HPDE6-E6E7 (cell line): Measurements from ENCODE around the gene AQP1.

Experiments
- DNase-seq: peaks from one replicate; pipeline ENCODE4 v3.0.0; 2011; ENCODE audit warnings: missing footprints; ENCODE audit errors: extremely low spot score

The AQP1 gene

GRCh38 chr7:30906515-30907240 is 5.0 kb upstream of the AQP1 start:
- DNase-seq = no peak

GRCh38 chr7:30907527-30908267 is 4.0 kb upstream of the AQP1 start:
- DNase-seq = no peak

- no peak for DNase-seq
Measured at GRCh38 chr7:30908681-30909080, 3.0 kb upstream of the AQP1 start.

GRCh38 chr7:30909431-30909830 is 2.2 kb upstream of the AQP1 start:
- DNase-seq = no peak

GRCh38 chr7:30910411-30911073 is 1.1 kb upstream of the AQP1 start:
- no peak for DNase-seq

DNA sequence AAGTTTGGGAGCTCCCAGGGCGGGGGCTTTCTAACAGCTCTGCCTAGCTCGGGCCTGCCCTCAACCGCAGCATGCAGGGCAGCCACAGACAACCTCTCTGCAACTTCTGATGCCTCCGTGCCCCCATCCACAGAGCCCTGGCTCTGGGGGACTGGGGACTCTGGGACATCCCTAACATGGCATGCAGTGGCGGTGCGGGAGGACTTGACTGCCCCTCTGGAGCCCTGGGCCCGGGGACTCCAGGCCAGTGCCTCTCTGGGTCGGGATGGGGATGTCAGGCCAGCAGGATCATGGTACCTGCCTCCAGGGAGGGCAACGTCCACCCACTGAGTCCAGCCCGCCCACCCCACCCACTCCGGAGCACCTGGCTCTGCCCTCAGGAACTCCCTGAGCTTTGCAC is 520 bp upstream of the AQP1 start:
- no peak for DNase-seq

DNA sequence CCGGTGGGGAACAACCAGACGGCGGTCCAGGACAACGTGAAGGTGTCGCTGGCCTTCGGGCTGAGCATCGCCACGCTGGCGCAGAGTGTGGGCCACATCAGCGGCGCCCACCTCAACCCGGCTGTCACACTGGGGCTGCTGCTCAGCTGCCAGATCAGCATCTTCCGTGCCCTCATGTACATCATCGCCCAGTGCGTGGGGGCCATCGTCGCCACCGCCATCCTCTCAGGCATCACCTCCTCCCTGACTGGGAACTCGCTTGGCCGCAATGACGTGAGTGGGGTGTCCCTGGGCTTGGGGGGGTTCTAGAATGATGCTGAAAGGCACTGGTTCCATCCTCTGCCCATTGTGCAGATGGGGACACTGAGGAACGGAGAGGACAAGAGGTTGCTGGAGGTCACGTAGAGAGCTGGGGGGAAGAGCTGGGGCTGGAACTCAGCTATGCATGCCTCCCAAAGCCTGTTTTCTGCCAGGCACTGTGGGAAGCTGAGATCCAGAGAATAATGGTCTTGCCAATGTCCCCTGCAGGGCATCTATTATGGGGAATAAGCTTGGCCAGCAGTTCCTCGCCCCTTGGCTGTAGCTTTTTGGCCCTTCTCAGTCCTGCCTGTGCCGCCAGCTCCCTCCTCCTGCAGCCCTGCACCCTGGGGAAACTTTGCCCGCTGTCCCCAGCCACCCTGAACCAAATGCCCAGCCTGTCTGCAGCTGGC is 523 bp downstream of the AQP1 start:
- no peak for DNase-seq

- DNase-seq = no peak
Measured at GRCh38 chr7:30912731-30912985, 1.0 kb downstream of the AQP1 start.

DNA sequence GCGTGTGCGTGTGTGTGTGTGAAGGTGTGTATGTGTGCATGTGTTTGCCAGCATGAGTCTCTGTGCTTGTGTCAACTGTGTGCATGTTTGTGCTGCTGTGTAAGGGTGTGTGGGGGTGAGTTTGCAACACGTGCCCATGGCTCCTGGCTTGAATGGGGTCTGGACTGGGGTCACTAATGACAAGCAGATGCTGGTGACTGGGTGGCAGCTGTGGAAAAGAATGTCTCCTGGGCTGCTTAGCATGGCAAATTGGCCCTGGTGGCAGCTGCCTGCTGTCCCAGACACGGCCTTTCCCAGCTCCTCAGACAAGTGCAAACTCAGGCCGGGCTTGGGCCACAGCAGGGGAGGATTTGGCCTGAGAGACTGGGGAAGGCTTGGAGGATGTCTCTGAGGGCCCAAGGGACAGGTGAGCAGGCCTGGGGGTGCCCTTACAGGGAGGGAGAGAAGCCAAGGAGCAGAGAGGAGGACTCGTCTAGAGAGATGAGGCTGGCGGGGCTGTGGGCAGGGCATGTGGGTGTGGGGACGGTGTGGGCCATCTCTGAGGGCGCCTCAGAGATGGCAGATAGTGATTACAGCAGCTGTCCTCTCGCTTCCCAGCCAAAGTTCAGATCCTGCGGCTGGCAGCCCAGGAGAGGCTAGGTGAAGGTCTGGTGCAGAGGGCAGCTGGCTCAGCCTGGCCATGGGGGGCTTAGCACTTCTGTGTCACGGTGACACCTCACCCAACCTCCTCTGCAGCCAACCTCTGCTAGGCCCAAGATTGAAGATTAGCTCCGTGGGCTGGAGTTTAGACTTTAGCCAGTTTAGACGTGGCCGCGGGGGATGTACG is 1.5 kb downstream of the AQP1 start:
- DNase-seq = no peak

DNA sequence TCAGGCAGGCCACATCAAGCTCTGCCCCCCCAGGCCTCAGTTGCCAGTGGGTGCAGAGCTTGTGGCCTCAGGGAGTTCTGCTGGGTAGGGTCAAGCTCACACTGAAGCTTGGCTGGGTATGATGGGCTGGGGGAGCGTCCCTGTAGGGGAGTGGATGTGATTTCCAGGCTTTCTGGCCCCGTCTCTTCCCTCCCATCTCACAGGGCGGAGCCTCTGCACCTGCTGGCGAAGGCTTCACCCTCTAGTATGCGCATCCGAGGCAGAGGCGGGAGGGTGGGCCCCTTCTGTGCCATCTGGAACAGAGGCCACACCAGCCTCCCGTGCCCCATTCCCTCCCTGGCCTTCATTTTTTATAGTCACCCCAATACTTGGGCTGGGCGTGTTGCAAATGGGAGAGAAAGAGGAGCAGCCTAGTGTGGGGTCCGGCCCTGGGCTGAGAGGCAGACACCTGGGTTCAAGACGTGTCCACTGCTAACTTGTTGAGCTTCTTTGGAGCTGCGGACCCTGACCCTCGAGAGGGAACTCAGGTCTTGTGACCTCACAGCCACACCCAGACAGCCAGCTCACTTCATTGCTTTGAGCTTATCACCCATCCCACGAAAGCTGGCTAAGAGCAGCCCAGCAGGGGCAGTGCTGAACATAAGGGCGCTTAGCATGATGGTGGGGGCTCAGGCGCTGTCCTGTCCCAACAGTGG is 2.3 kb downstream of the AQP1 start:
- no peak for DNase-seq

DNA sequence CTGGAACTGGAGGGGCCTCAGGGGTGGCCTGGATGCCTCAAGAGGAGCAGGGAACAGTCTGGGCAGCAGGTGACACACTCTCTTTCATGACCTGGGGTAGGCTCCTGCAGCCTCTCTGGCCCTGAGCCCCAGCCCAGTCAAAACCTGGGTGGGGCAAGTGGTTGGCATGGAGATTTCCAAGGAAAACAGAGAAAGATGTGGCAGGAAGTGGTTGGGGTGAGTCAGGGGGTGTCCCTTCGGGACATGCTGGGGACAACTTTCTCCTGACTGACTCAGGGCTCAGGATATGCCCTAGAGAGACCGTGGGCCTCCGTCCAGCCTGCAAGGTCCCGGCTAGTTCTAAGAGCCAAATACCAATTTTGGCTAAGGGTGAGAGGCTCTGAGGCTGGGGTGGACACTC is 2.9 kb downstream of the AQP1 start:
- no peak for DNase-seq

DNA sequence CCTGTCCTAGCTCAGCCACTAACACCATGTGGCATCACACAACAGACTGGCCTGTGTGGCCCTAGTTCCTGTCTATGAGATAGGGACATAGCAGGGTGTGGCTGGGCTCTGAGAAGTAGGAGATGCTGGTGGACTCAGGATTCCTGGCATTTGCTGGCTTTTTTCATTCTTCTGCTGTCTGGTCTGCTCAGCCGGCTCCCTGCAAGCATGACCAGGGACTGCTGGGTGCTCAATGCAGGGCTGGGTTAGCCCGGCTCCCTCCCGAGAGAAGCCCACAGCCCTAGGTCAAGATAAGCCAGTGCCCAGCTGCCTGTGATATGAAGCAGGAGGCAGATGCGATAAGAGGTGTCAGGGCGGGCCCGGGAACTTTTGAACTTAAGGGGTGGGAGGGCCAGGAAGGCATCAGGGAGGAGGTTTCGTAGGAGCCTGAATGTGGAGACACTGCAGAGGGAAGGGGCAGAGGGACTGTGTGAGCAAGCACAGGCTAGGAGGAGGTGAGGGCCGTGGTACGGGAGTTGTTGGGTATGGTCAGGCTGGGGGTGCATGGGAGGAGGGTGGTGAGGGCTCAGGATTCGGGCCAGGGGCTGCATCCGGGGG is 3.5 kb downstream of the AQP1 start:
- no peak for DNase-seq

- no peak for DNase-seq
Measured at GRCh38 chr7:30915751-30916150, 4.1 kb downstream of the AQP1 start.

DNA sequence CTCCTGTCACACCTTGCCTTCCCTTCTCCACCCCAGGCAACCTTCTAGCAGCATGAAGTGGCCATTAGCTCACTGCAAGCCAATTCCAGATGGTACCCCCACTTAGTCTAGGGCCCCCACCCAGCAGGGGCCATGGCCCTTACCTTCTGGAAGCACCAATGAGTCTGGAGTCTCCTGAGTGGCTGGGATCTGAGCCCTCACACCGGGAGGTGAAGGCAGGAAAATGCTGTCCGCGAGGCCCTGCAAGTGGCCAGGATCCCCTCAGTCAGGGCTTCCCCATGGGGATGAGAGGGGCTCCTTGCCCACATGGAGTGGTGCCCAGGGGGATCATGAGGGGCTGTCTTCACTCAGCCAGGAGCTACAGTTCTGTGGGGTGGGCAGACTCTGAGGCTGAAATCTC is 4.6 kb downstream of the AQP1 start:
- DNase-seq = no peak

DNA sequence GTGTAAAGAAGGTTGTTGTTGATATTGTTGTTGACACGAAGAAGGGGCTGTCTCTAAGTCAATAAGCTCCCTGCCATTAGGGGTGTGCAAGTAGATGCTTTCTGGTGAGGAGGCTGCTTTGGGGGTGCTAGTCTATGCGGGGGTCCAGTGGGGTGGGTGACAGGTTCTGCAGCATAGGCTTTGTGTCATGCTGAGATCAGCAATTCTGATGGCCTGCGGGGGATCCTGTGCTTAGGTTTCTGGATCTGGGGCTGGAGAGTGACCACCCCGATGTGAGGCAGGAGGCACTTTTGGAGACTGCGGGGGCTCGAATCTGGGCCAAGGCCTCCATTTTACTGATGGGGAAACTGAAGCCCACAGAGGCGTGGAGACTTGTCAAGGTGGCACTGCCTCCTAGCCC is 5.1 kb downstream of the AQP1 start:
- DNase-seq = no peak

DNA sequence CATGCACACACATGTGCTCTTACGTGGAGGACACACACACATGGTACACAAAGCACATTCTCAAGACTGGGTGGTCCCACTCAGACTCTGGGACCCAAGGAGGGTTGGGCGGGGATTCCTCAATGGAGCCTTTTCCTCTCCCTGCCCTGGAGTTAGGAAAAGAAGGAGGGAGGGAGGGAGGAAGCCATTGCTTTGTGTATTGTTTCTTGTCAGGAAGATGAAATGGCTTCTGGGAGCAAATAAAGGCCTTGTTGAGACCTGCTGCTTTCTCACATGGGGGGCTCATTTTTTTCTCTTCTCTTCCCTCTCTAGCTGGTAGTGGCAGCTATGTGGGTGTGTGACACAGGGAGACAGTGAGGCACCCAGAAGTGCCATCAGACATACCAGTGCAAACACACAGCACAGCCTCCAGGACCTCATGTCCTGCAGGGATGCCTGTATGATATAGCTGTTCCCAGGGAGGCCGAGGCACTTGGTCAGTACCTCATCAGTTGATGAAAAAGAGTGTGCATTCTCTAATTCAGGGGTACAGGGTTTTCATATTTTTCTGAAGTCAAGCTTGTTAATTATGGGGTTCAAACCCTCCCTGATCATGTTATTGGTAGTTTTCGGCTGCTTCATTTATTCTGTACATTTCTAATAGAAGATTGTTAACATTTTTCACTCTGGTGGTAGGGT is 5.7 kb downstream of the AQP1 start:
- no peak for DNase-seq

GRCh38 chr7:30918676-30919075 is 7.0 kb downstream of the AQP1 start:
- DNase-seq = no peak

- no peak for DNase-seq
Measured at GRCh38 chr7:30920021-30920583, 8.4 kb downstream of the AQP1 start.

- DNase-seq = no peak
Measured at GRCh38 chr7:30920584-30921539, 9.2 kb downstream of the AQP1 start.
